Mesenchymal stem cell (in vitro differentiated cells and primary cell): Measurements from ENCODE around the gene TMPRSS2.

Experiments used
- DNase-seq: peaks from one replicate; pipeline ENCODE4 v3.0.0-alpha.2; 2013
- H2AFZ ChIP-seq: one replicate; pipeline ENCODE4 v1.6.1; 2013; ENCODE audit warnings: low read depth, mild to moderate bottlenecking, control low read depth, inconsistent platforms, low read length, moderate library complexity
- H2AK5ac ChIP-seq: 2 replicates; pipeline ENCODE4 v1.6.1; 2013; ENCODE audit warnings: low read length, moderate library complexity, mild to moderate bottlenecking, inconsistent platforms; ENCODE audit not compliant: severe bottlenecking
- H2BK120ac ChIP-seq: one replicate; pipeline ENCODE4 v1.6.1; 2013; ENCODE audit warnings: low read depth, mild to moderate bottlenecking, inconsistent platforms, low read length, moderate library complexity
- H2BK12ac ChIP-seq, 2 experiments: one replicate each; pipeline ENCODE4 v1.6.1; 2013; ENCODE audit warnings: inconsistent platforms in 2 of 2, low read length in 2 of 2, mild to moderate bottlenecking in 2 of 2, moderate library complexity in 2 of 2, control low read depth in 1 of 2
- H2BK15ac ChIP-seq: one replicate; pipeline ENCODE4 v1.6.1; 2013; ENCODE audit warnings: mild to moderate bottlenecking, low read depth, inconsistent platforms; ENCODE audit not compliant: poor library complexity, severe bottlenecking
- H2BK5ac ChIP-seq: 2 replicates; pipeline ENCODE4 v1.6.1; 2013; ENCODE audit warnings: low read depth, mild to moderate bottlenecking, low read length, control low read depth, inconsistent platforms; ENCODE audit not compliant: poor library complexity, severe bottlenecking
- H3K14ac ChIP-seq, 2 experiments: one replicate each; pipeline ENCODE4 v1.6.1; 2013; ENCODE audit warnings: inconsistent platforms in 2 of 2, low read length in 2 of 2, control low read depth in 1 of 2, mild to moderate bottlenecking in 1 of 2, moderate library complexity in 1 of 2
- H3K18ac ChIP-seq, 2 experiments: one replicate each; pipeline ENCODE4 v1.6.1; 2013; ENCODE audit warnings: inconsistent platforms in 2 of 2, low read length in 2 of 2, control low read depth in 1 of 2, low read depth in 1 of 2, mild to moderate bottlenecking in 1 of 2
- H3K23ac ChIP-seq, 2 experiments: one replicate each; pipeline ENCODE4 v1.6.1; 2013; ENCODE audit warnings: inconsistent platforms in 2 of 2, low read length in 2 of 2, mild to moderate bottlenecking in 2 of 2, moderate library complexity in 2 of 2, control low read depth in 1 of 2
- H3K27ac ChIP-seq: 2 replicates; pipeline ENCODE4 v1.5.1; 2013; ENCODE audit warnings: mild to moderate bottlenecking, moderate library complexity, low read length, control low read depth, inconsistent platforms; ENCODE audit not compliant: poor library complexity, severe bottlenecking
- H3K27me3 ChIP-seq, 2 experiments: 2 replicates each; pipeline versions ENCODE4 v1.6.1 to v1.7.0; 2013; ENCODE audit warnings: low read length in 2 of 2, mild to moderate bottlenecking in 2 of 2, moderate library complexity in 2 of 2, control low read depth in 1 of 2, inconsistent platforms in 1 of 2; ENCODE audit not compliant: control insufficient read depth in 1 of 2, insufficient read depth in 1 of 2
- H3K36me3 ChIP-seq, 2 experiments: 2 replicates each; pipeline versions ENCODE4 v1.6.1 to v1.7.0; 2013; ENCODE audit warnings: low read length in 2 of 2, control low read depth in 1 of 2, inconsistent platforms in 1 of 2, low read depth in 1 of 2, mild to moderate bottlenecking in 1 of 2; ENCODE audit not compliant: insufficient read depth in 2 of 2, control insufficient read depth in 1 of 2
- H3K4ac ChIP-seq, 2 experiments: one replicate each; pipeline ENCODE4 v1.6.1; 2013; ENCODE audit warnings: inconsistent platforms in 2 of 2, low read length in 2 of 2, mild to moderate bottlenecking in 2 of 2, moderate library complexity in 2 of 2, control low read depth in 1 of 2, low read depth in 1 of 2
- H3K4me1 ChIP-seq: 2 replicates; pipeline ENCODE4 v1.6.1; 2013; ENCODE audit warnings: low read depth, low read length, control low read depth; ENCODE audit not compliant: control insufficient read depth, insufficient read depth
- H3K4me2 ChIP-seq: 2 replicates; pipeline ENCODE4 v1.6.1; 2013; ENCODE audit warnings: low read length, mild to moderate bottlenecking, inconsistent platforms; ENCODE audit not compliant: poor library complexity, severe bottlenecking
- H3K4me3 ChIP-seq, 2 experiments: 2 replicates each; pipeline versions ENCODE4 v1.5.1 to v1.7.0; 2013; ENCODE audit warnings: low read length in 2 of 2, mild to moderate bottlenecking in 2 of 2, control low read depth in 1 of 2, low read depth in 1 of 2; ENCODE audit not compliant: insufficient read depth in 1 of 2
- H3K79me1 ChIP-seq: replicated peaks from 2 replicates; pipeline ENCODE4 v1.6.1; 2013; ENCODE audit warnings: mild to moderate bottlenecking, control low read depth, low read length, inconsistent platforms; ENCODE audit not compliant: poor library complexity, severe bottlenecking
- H3K9ac ChIP-seq: 2 replicates; pipeline ENCODE4 v1.7.0; 2013; ENCODE audit warnings: mild to moderate bottlenecking, low read length, moderate library complexity
- H3K9me3 ChIP-seq: 2 replicates; pipeline ENCODE4 v1.7.0; 2013; ENCODE audit warnings: mild to moderate bottlenecking, low read length; ENCODE audit not compliant: control insufficient read depth
- H4K8ac ChIP-seq: one replicate; pipeline ENCODE4 v1.6.1; 2013; ENCODE audit warnings: inconsistent platforms, mild to moderate bottlenecking, low read length, moderate library complexity
- H4K91ac ChIP-seq: one replicate; pipeline ENCODE4 v1.6.1; 2013; ENCODE audit warnings: mild to moderate bottlenecking, low read length, inconsistent platforms
- WGBS: methylation state at CpG from one replicate; pipeline ENCODE4 v1.1.7; 2013; ENCODE audit warnings: mixed read lengths; 5-methylcytosine and 5-hydroxymethylcytosine counted together

TMPRSS2 gene

GRCh38 chr21:41475714-41476420 is 32.1 kb downstream of the TMPRSS2 start:
- WGBS, result 83% methylated on average over 15 of the region's 15 CpGs
- Histone ChIP-seq H2AK5ac (no peak overlapping the region), H3K36me3 (no peaks in the 10 kb centered on the region), H3K27ac (no peak overlapping the region), H4K91ac (no peak overlapping the region), H3K4me1 (peaks cover 10% of the 10 kb centered on the region), H3K9ac (no peak overlapping the region), H2BK15ac (no peak overlapping the region), H3K79me1 (no peaks in the 10 kb centered on the region), H2BK120ac (no peak overlapping the region), H3K9me3 (no peaks in the 10 kb centered on the region), H3K18ac (no peak overlapping the region), H2BK5ac (no peak overlapping the region), H3K27me3 (peaks cover 11 to 62% of the 10 kb centered on the region in 2 experiments), H3K14ac (no peak overlapping the region), H3K4me2 (no peak overlapping the region), H4K8ac (no peak overlapping the region), H3K23ac (no peak overlapping the region), H2BK12ac (no peak overlapping the region), H3K4me3 (no peak overlapping the region), H2AFZ (no peak overlapping the region), H3K4ac (no peak overlapping the region)
- DNase-seq, result no peak

GRCh38 chr21:41472753-41473548 is 35.0 kb downstream of the TMPRSS2 start:
- H3K4me2 ChIP-seq, result no peak overlapping the region
- no peak for DNase-seq
- H3K4ac ChIP-seq, result no peak overlapping the region
- peaks cover 13% of the 10 kb centered on the region for H3K4me1 ChIP-seq
- no peak overlapping the region for H2BK15ac ChIP-seq
- H3K36me3 ChIP-seq, result no peaks in the 10 kb centered on the region
- H3K27ac ChIP-seq, result no peak overlapping the region
- no peak overlapping the region for H2BK5ac ChIP-seq
- H3K9me3 ChIP-seq, result no peaks in the 10 kb centered on the region
- WGBS, result 90% methylated on average over 31 of the region's 33 CpGs
- H2BK12ac ChIP-seq, result peak overlapping the region in 1 of 2 experiments; percentile 15
- no peak overlapping the region for H3K9ac ChIP-seq
- H2AK5ac ChIP-seq, result no peak overlapping the region
- no peak overlapping the region for H3K18ac ChIP-seq
- H3K27me3 ChIP-seq, result peaks cover 22 to 66% of the 10 kb centered on the region in 2 experiments
- H4K91ac ChIP-seq, result no peak overlapping the region
- H3K14ac ChIP-seq, result no peak overlapping the region
- H3K4me3 ChIP-seq, result no peak overlapping the region
- H3K23ac ChIP-seq, result no peak overlapping the region
- H2BK120ac ChIP-seq, result no peak overlapping the region
- no peak overlapping the region for H2AFZ ChIP-seq
- H3K79me1 ChIP-seq, result no peaks in the 10 kb centered on the region
- no peak overlapping the region for H4K8ac ChIP-seq

- no peaks in the 10 kb centered on the region for H3K79me1 ChIP-seq
- H3K27ac ChIP-seq, result no peak overlapping the region
- DNase-seq, result no peak
- H3K18ac ChIP-seq, result no peak overlapping the region
- peaks cover 25% of the 10 kb centered on the region for H3K4me1 ChIP-seq
- no peak overlapping the region for H3K4me3 ChIP-seq
- no peak overlapping the region for H2BK120ac ChIP-seq
- H2BK12ac ChIP-seq, result no peak overlapping the region
- no peak overlapping the region for H2BK5ac ChIP-seq
- H2AK5ac ChIP-seq, result no peak overlapping the region
- H3K27me3 ChIP-seq, result peaks cover 17 to 52% of the 10 kb centered on the region in 2 experiments
- no peak overlapping the region for H4K91ac ChIP-seq
- no peak overlapping the region for H3K4me2 ChIP-seq
- H4K8ac ChIP-seq, result no peak overlapping the region
- WGBS, result 72% methylated on average over 3 of the region's 5 CpGs
- H3K36me3 ChIP-seq, result no peaks in the 10 kb centered on the region
- H2AFZ ChIP-seq, result no peak overlapping the region
- H3K9ac ChIP-seq, result no peak overlapping the region
- no peak overlapping the region for H3K4ac ChIP-seq
- no peak overlapping the region for H3K14ac ChIP-seq
- H2BK15ac ChIP-seq, result no peak overlapping the region
- H3K23ac ChIP-seq, result no peak overlapping the region
- H3K9me3 ChIP-seq, result no peaks in the 10 kb centered on the region
Measured at GRCh38 chr21:41470054-41470453, 37.9 kb downstream of the TMPRSS2 start.

GRCh38 chr21:41466024-41466820 is 41.7 kb downstream of the TMPRSS2 start:
- WGBS, result 89% methylated on average over 23 of the region's 23 CpGs
- H3K27ac ChIP-seq, result no peak overlapping the region
- no peak overlapping the region for H3K4me3 ChIP-seq
- no peak overlapping the region for H2BK120ac ChIP-seq
- H3K9ac ChIP-seq, result no peak overlapping the region
- DNase-seq, result no peak
- H3K14ac ChIP-seq, result no peak overlapping the region
- H3K23ac ChIP-seq, result no peak overlapping the region
- peaks cover 14 to 31% of the 10 kb centered on the region in 2 experiments for H3K27me3 ChIP-seq
- H2AFZ ChIP-seq, result no peak overlapping the region
- peak overlapping the region in 1 of 2 experiments; percentile 32 for H2BK12ac ChIP-seq
- H4K8ac ChIP-seq, result no peak overlapping the region
- no peak overlapping the region for H3K4ac ChIP-seq
- no peaks in the 10 kb centered on the region for H3K9me3 ChIP-seq
- H4K91ac ChIP-seq, result peak overlapping the region; percentile 36
- H3K79me1 ChIP-seq, result no peaks in the 10 kb centered on the region
- no peak overlapping the region for H2AK5ac ChIP-seq
- no peak overlapping the region for H3K4me2 ChIP-seq
- H2BK5ac ChIP-seq, result no peak overlapping the region
- no peak overlapping the region for H2BK15ac ChIP-seq
- no peaks in the 10 kb centered on the region for H3K36me3 ChIP-seq
- H3K4me1 ChIP-seq, result peaks cover 21% of the 10 kb centered on the region
- no peak overlapping the region for H3K18ac ChIP-seq
